ENCODE data around the gene OR2T5.
"Not testable (repeated sequence)": the region's sequence is repeated elsewhere in the genome, so short reads cannot be mapped to it uniquely, and the experiment has no call there.

- TF ChIP-seq, protein P1, sequence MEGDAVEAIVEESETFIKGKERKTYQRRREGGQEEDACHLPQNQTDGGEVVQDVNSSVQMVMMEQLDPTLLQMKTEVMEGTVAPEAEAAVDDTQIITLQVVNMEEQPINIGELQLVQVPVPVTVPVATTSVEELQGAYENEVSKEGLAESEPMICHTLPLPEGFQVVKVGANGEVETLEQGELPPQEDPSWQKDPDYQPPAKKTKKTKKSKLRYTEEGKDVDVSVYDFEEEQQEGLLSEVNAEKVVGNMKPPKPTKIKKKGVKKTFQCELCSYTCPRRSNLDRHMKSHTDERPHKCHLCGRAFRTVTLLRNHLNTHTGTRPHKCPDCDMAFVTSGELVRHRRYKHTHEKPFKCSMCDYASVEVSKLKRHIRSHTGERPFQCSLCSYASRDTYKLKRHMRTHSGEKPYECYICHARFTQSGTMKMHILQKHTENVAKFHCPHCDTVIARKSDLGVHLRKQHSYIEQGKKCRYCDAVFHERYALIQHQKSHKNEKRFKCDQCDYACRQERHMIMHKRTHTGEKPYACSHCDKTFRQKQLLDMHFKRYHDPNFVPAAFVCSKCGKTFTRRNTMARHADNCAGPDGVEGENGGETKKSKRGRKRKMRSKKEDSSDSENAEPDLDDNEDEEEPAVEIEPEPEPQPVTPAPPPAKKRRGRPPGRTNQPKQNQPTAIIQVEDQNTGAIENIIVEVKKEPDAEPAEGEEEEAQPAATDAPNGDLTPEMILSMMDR (IDR thresholded peaks at IDR 0.05; ENCODE audit: low read length) = not testable (repeated sequence)
- not testable (repeated sequence) for TF ChIP-seq EZH2 (IDR thresholded peaks at IDR 0.05; ENCODE audit: borderline replicate concordance, low read length)
These were observed 49.1 kb downstream of the OR2T5 start for GRCh38 chr1:248537449-248537848.
